Inflammatory macrophage treated with lipopolysaccharide for 1 hour (primary cell): Measurements from ENCODE around the gene MRPL44.
"Not testable (repeated sequence)": the region's sequence is repeated elsewhere in the genome, so short reads cannot be mapped to it uniquely, and the experiment has no call there.

Experiments used
- DNase-seq, 2 donors: peaks; one replicate each; pipeline ENCODE4 v3.0.0-alpha.2; 2020 to 2022

The MRPL44 gene

DNA sequence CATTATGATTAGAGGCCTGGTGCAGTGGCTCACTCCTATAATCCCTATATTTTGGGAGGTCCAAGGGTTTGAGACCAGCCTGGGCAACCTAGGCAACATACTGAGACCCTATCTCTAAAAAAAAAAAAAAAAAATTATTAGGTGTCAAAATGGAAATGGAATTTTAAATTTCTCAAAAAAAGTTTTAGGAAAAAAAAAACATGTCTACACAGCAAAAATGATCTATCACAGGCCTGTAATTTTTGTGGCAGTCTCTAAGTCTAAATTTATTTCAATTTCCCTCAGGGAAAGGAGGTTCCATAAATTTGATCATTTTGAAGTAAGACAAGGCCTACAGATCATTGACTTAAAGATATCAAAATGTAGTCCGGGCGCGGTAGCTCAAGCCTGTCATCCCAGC lies 16.3 kb downstream of the MRPL44 start:
- DNase-seq: no peak

GRCh38 chr2:223976635-223977226 lies 19.5 kb downstream of the MRPL44 start:
- DNase-seq: no peak

GRCh38 chr2:223978451-223978850 lies 21.2 kb downstream of the MRPL44 start:
- no peak for DNase-seq

DNA sequence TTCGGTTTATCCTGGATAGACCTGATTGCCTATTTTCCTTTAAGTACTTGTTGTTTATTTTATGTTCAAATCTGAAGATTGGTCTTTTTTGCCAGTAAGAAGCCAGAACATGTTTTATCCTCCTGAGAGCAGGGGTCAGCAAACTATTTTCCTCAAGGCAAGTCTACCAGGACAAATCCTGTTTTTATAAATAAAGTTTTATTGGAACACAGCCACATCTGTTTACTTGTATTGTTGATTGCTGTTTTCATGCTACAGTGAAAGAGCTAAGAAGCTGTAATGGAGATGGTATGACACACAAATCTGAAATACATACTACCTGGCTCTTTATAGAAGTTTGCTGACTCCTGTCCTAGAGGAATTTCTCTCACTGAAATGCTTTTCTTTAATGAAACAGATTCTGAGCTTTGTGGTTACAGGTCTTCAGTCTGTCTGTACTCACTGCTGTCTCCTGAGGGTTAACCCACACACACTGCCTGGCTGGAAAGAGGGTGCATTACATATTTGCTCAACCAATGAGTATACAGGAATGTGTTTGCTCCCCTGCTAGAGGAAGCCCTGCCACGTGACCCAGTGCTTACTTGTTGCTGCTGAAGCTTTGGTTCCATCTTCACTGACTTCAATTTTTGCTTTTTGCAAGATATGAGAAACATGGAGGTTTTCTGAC lies 22.6 kb downstream of the MRPL44 start:
- peak in 1 of 2 donors; percentile 9 for DNase-seq

DNA sequence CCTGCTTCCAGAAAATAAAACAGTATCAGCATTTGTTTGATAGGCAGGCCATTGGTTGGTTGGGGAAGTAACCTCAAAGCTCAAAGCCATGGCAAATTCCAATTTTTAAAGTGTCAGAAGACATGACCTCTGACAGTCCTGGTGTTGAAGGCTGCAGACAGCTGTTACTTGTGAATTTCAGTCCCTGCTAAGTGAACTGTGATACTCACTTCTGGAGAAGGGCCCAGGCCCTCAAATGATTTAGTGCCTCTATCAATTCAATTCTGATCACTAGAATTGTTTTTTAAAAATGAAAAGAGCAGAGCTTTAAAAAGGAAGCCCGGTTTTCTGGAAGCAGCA lies 23.1 kb downstream of the MRPL44 start:
- DNase-seq: no peak

GRCh38 chr2:223980803-223981202 lies 23.5 kb downstream of the MRPL44 start:
- no peak for DNase-seq

- DNase-seq: no peak
Observed at GRCh38 chr2:223981241-223981640, 24.0 kb downstream of the MRPL44 start.

- DNase-seq: no peak
Observed at GRCh38 chr2:223989206-223989855, 32.1 kb downstream of the MRPL44 start.

DNA sequence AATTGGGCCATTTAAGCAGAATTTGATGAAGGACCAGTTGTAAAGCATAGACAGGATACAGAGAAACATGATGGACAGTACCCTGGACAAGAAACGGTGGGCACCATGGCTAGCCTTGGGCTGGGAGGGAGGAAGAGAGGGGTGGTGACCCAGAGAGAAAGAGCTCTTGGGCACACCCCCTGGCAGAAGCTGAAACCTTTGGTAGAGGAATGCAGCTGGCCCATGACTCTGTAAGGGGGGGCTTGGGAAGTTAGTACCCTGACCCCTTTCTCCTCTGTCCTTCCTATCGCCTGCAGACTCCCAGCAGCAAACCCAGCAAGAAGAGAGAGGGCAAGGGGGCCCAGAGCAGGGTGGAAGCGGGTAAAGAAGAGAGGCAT lies 32.6 kb downstream of the MRPL44 start:
- no peak for DNase-seq

DNA sequence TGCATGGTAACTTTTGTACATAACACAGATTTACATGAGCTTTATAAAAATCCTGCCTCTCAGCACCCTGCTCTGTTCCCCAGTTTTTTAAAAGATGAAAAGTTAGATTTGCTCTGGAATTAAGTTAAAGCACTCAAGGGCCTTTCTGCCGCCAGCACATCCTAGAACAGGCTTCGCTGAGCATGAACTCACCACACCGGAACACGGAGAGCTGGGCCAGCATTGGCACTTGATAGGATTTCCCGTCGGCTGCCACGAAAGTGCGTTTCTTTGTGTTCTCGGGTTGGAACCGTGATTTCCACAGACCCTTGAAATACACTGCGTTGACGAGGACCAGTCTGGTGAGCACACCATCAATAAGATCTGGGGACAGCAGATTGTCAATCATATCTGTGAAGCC lies 34.3 kb downstream of the MRPL44 start:
- DNase-seq: no peak

- peak; percentile 37 to 84 for DNase-seq
Observed at GRCh38 chr2:223993634-223994232, 36.5 kb downstream of the MRPL44 start.

- no peak for DNase-seq
Observed at GRCh38 chr2:223994562-223995162, 37.4 kb downstream of the MRPL44 start.

DNA sequence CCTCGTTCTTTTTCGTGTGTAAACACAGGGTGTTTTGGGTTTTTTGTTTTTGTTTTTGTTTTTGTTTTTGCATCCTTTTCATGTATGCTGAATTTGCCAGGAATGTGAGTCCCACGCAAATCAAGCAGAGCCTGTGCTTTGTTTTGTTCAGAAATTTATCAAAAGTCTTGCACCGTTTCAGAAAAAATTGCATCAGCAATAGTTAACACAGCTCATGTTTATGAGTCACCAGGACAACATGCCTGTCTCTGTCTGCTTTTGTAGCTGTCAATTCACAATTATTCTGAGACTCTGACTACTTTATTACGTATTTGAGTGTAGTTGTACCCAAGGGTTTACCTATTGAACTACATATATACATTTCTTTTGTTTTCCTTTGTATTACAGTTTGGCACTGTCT lies 38.3 kb downstream of the MRPL44 start:
- peak; percentile 13 to 15 for DNase-seq

DNA sequence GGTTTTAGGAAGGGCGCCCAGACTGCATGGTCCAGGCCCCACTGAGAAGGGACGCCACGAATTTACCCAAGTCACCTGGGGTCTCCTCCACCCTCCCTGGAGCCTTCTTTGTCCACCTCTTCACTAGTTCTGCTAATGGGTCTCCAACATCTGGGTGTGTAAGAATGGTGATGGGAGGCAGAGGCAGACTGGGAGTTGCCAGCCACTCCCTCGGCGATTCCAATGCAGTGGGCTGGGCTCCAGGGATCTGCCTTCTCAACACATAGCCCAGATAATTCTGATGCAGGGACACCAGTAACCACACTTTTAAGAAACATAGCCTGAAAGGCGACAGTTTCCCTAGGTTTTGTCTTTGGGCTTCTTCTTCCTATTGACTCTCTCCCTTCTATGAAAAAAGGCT lies 39.1 kb downstream of the MRPL44 start:
- DNase-seq: no peak

DNA sequence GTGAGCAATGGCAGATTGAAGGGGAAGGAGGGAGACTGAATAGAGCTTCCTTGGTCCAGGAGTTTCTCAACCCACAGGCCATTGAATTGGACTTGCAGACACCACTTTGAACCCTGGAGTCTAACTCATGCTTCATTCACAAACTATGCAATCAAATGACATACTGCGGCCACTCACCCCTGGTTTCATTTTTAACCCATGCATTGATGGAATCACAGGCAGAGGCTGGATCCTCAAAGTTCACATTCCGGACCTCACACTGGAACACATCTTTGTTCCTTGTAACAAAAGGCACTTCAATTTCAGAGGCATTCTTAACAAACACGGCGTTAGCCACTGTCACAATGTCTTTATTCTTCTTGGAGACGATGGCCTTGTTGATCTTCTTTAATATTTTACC lies 40.7 kb downstream of the MRPL44 start:
- DNase-seq: no peak

DNA sequence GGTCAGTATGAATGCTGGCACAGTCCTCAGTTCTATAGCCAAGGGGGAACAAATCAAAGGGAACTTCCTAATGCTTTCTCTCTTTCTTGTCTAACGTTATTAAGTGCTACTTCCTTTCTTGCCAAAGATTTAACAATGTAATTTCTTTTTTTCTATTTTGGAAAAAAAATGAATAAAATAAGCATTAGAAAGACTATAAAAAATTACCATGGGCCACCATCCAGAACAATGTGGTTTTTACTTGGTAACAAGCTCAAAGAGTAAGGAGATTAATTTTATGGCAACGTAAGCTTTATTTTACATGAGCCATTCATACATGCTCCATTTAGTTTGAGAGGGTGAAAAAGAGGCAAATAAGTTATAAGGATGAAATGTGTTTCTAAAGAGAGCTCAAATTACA lies 41.7 kb downstream of the MRPL44 start:
- DNase-seq: no peak

GRCh38 chr2:223999862-224000261 lies 42.6 kb downstream of the MRPL44 start:
- DNase-seq: no peak

DNA sequence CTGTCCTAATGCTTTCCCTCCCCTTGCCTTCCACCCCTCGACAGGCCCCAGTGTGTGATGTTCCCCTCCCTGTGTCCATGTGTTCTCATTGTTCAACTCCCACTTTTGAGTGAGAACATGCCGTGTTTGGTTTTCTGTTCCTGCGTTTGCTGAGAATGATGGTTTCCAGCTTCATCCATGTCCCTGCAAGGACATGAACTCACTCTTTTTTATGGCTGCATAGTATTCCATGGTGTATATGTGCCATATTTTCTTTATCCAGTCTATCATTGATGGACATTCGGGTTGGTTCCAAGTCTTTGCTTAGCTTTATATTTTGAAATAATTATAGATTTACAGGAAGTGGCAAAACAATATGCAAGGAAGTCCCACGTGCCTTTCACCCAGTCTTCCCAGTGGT lies 43.4 kb downstream of the MRPL44 start:
- not testable (repeated sequence) for DNase-seq

DNA sequence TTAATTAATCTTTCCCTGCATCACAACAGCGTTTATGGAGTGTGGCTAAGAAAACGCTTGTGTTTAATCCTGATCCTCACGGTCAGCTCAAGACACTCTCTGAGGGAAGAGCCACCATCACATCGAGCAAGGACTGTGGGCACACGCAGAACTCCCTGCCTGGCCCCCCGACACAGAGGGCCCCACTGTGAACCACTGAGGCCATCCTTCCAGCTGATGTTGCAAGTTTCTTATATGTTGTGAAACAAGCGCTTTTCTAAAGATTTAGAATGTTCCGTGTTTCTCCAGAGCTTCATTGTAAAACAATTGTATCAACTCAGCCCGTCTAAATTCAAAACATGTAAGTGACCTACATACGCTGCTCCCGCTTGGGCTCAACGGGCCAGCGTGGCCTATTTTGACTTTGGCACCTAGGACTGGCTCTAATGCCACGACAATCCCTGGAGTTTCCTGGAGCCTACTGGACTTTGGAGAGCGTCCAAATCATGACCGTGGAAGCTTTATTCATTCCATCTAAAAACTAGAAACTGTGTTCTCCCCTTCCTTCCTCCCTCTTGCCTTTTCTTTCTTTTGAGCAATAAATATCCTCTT lies 46.9 kb downstream of the MRPL44 start:
- DNase-seq: no peak

DNA sequence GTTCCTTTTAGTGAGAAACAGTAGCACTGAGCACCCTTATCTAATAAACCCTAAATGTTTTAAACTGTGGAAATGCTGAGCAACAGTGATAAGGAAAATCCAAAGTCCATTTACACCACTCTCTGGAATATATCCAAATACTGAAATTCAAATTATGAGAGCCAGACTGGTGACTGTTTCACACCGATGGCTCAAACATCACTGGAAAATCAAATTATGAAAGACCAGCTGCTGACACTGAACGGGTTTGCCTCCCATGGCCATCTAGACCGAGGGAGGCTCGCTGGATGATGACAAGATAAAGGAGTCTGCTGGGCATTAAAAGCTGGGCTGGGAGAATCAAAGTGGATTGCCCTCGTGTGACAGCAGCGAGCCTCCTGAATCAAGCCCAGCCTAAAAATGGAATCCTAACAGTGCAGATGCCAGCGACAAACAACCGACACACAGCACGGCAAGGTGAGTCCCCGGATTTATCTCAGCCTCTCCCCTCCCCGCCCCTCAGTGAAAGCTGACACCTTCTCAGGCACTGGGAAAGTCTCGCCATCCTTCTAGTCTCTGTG lies 51.5 kb downstream of the MRPL44 start:
- no peak for DNase-seq

DNA sequence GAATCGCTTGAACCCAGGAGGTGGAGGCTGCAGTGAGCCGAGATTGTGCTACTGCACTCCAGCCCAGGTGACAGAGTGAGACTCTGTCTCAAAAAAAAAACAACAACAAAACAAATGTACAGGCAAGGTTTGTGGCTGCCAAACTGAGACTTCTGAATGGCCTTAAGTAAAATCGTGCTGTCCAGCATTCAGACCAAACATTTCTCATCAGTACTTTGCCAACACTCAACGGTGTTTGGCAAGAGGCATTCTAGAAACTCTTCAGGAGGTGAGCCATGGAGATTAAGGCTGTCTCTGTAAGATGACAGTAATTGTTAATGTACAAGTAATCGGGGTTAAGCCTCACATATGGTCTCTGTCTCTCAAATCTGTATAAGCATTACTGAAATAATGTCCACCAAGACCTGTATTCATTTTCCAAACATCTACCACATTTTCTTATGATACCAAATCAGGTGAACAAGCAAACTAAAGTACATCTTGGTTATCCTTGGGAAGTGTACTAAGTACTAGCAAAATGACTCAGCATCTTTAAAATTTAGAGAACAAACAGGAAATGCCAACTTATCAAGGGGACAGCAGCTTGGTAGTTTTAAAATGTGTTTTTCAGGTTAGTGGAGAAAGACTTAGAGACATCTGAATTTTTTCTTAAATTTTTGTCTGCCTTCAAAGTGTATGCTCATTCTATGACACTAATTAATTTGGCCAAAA lies 52.5 kb downstream of the MRPL44 start:
- no peak for DNase-seq

DNA sequence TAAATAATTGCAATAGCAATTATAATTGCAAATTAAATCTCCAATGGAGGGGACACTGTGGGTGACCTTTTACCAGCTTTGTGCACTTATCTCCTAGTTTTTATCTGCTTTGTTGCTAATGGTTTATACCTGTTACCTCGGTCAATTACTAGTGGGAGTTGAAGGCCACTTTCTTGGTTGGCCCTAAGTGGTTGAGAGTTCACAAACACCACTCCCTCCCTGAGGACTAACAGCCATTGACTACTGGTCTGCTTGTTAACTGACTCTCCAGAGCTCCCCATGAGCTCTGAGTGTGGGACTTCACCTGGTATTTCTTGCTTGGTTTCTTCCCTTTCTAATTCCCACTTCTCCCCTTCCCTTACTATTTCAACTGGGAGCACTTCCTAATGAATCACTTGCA lies 54.6 kb downstream of the MRPL44 start:
- DNase-seq: no peak
